ENCODE measurements around the gene PPM1D. TPM values are rescaled to one million over a fixed set of nuclear protein-coding genes. Genes with fewer than 3 reads are reported as not detected.

PPM1D gene
- total and polyA plus RNA-seq, 2 of the 13 experiments (the other 11 are each of a cell fraction or from before 2014, with no cell fraction given), result 8.0 to 26.2 TPM

DNA sequence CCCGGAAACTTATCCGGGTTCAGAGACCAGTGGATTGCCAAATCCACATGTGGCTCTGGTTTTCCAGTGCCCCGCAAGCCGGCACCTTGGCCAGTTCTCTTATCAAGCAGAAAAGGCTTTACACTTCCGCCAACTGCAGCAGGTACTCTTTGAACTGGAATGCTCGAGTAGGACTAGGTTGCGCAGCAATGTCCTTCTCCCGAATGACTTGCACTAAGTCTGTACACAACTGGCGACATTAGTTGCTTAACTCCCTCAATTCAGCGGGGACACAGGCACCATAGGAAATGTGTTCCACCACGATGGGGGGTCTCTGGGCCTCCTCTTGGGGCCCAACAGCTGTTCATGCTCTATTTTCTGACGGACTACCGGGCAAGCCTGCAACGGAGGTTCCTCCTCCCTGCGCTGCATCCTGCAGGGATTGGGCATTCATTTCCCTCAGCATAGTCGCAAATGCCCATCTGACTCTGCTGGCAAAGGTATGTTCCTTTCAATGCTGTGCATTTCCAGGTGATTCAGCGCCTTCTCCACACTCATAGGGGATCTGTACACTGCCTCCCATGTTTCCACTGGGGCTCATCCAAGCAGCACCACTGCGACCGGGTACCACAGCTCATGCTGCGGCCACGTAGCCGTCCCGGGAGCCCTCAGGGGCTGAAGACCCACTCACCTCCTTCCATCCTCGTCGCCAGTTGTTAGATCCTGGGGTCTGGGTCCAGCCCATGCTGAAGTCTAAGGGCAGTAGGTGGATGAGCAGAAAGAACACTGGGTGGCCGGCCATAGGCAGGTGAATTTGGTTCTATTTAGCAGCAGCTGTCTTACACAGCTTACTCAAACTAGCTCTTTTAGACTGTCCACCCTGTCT lies 39.8 kb upstream of the PPM1D start (continued):
- TF ChIP-seq, protein P1, sequence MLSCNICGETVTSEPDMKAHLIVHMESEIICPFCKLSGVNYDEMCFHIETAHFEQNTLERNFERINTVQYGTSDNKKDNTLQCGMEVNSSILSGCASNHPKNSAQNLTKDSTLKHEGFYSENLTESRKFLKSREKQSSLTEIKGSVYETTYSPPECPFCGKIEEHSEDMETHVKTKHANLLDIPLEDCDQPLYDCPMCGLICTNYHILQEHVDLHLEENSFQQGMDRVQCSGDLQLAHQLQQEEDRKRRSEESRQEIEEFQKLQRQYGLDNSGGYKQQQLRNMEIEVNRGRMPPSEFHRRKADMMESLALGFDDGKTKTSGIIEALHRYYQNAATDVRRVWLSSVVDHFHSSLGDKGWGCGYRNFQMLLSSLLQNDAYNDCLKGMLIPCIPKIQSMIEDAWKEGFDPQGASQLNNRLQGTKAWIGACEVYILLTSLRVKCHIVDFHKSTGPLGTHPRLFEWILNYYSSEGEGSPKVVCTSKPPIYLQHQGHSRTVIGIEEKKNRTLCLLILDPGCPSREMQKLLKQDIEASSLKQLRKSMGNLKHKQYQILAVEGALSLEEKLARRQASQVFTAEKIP (CRISPR knock-in tag; IDR thresholded peaks at IDR 0.05; ENCODE audit: borderline replicate concordance), result no peak
- TF ChIP-seq SUZ12 (IDR thresholded peaks at IDR 0.05; ENCODE audit: low read depth, low read length), result no peak
- peak; percentile 91; the same call in 1 of the 2 replicates for TF ChIP-seq ETV5 (CRISPR knock-in tag; IDR thresholded peaks at IDR 0.05; ENCODE audit: borderline replicate concordance)
- no peak for TF ChIP-seq MAZ (IDR thresholded peaks at IDR 0.05; ENCODE audit: borderline replicate concordance, low read depth, low read length)
- TF ChIP-seq MAZ (CRISPR knock-in tag; IDR thresholded peaks at IDR 0.05; ENCODE audit: low read depth), result 0 out of 2 replicates have a peak, but pooled peaks have one; percentile 71
- TF ChIP-seq, protein P2, sequence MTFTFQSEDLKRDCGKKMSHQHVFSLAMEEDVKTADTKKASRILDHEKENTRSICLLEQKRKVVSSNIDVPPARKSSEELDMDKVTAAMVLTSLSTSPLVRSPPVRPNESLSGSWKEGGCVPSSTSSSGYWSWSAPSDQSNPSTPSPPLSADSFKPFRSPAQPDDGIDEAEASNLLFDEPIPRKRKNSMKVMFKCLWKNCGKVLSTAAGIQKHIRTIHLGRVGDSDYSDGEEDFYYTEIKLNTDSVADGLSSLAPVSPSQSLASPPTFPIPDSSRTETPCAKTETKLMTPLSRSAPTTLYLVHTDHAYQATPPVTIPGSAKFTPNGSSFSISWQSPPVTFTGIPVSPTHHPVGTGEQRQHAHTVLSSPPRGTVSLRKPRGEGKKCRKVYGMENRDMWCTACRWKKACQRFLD (CRISPR knock-in tag; IDR thresholded peaks at IDR 0.05; ENCODE audit: borderline replicate concordance), result 0 out of 2 replicates have a peak, but pooled peaks have one; percentile 24
- TF ChIP-seq ZFP1 (CRISPR knock-in tag; IDR thresholded peaks at IDR 0.05), result 0 out of 2 replicates have a peak, but pooled peaks have one; percentile 47
- TF ChIP-seq NFIC (IDR thresholded peaks at IDR 0.05; ENCODE audit: low read length), result no peak
- no peak for TF ChIP-seq ZNF543 (CRISPR knock-in tag; IDR thresholded peaks at IDR 0.05)
- TF ChIP-seq ZNF468 (CRISPR knock-in tag; IDR thresholded peaks at IDR 0.05), result no peak
- TF ChIP-seq CEBPB (IDR thresholded peaks at IDR 0.05; ENCODE audit: borderline replicate concordance, low read depth, low read length), result peak; percentile 90
- TF ChIP-seq, protein P3, sequence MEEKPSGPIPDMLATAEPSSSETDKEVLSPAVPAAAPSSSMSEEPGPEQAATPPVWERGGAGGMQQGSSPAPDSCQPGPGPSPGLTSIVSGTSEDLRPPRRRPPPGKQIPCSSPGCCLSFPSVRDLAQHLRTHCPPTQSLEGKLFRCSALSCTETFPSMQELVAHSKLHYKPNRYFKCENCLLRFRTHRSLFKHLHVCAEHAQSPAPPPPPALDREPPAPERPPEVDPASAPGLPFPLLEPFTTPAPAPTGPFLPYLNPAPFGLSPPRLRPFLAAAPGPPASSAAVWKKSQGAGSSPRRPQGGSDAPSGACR (CRISPR knock-in tag; IDR thresholded peaks at IDR 0.05), result peak; percentile 16; the same call in 1 of the 2 replicates
- peak; percentile 95 for TF ChIP-seq HDAC2 (CRISPR knock-in tag; IDR thresholded peaks at IDR 0.05)
- TF ChIP-seq, protein P4, sequence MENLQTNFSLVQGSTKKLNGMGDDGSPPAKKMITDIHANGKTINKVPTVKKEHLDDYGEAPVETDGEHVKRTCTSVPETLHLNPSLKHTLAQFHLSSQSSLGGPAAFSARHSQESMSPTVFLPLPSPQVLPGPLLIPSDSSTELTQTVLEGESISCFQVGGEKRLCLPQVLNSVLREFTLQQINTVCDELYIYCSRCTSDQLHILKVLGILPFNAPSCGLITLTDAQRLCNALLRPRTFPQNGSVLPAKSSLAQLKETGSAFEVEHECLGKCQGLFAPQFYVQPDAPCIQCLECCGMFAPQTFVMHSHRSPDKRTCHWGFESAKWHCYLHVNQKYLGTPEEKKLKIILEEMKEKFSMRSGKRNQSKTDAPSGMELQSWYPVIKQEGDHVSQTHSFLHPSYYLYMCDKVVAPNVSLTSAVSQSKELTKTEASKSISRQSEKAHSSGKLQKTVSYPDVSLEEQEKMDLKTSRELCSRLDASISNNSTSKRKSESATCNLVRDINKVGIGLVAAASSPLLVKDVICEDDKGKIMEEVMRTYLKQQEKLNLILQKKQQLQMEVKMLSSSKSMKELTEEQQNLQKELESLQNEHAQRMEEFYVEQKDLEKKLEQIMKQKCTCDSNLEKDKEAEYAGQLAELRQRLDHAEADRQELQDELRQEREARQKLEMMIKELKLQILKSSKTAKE (CRISPR knock-in tag; IDR thresholded peaks at IDR 0.05; ENCODE audit: borderline replicate concordance), result 0 out of 2 replicates have a peak, but pooled peaks have one; percentile 1
- peak; percentile 67; the same call in 1 of the 2 replicates for TF ChIP-seq ZNF83 (CRISPR knock-in tag; IDR thresholded peaks at IDR 0.05; ENCODE audit: borderline replicate concordance)
- TF ChIP-seq XRCC5 (optimal IDR thresholded peaks at IDR 0.05; ENCODE audit: low read length), result peak; percentile 63
- TF ChIP-seq, protein P5, sequence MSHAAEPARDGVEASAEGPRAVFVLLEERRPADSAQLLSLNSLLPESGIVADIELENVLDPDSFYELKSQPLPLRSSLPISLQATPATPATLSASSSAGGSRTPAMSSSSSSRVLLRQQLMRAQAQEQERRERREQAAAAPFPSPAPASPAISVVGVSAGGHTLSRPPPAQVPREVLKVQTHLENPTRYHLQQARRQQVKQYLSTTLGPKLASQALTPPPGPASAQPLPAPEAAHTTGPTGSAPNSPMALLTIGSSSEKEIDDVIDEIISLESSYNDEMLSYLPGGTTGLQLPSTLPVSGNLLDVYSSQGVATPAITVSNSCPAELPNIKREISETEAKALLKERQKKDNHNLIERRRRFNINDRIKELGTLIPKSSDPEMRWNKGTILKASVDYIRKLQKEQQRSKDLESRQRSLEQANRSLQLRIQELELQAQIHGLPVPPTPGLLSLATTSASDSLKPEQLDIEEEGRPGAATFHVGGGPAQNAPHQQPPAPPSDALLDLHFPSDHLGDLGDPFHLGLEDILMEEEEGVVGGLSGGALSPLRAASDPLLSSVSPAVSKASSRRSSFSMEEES (CRISPR knock-in tag; IDR thresholded peaks at IDR 0.05), result peak; percentile 30
- TF ChIP-seq SKI (IDR thresholded peaks at IDR 0.05; ENCODE audit: partially characterized antibody), result peak; percentile 27
- TF ChIP-seq ZNF766 (CRISPR knock-in tag; IDR thresholded peaks at IDR 0.05; ENCODE audit: borderline replicate concordance), result no peak
- TF ChIP-seq, protein P6, sequence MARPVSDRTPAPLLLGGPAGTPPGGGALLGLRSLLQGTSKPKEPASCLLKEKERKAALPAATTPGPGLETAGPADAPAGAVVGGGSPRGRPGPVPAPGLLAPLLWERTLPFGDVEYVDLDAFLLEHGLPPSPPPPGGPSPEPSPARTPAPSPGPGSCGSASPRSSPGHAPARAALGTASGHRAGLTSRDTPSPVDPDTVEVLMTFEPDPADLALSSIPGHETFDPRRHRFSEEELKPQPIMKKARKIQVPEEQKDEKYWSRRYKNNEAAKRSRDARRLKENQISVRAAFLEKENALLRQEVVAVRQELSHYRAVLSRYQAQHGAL (CRISPR knock-in tag; IDR thresholded peaks at IDR 0.05; ENCODE audit: not compliant biosample characterization), result no peak
- peak; percentile 92 for TF ChIP-seq SAP130 (CRISPR knock-in tag; IDR thresholded peaks at IDR 0.05; ENCODE audit: low read depth)

Data from HepG2 (cell line).